DMS153 treated with DMSO at 0.1 percent for 48 hours (cell line): ENCODE results near the gene SLC4A8.
A peak's percentile ranks its signal among the peaks of the same experiment; 100 is the strongest.

Experiments used
- DNase-seq: peaks from one replicate; lab custom pipeline; 2025; ENCODE audit not compliant: unreplicated experiment; lab: John Stamatoyannopoulos, UW

The SLC4A8 gene

DNA sequence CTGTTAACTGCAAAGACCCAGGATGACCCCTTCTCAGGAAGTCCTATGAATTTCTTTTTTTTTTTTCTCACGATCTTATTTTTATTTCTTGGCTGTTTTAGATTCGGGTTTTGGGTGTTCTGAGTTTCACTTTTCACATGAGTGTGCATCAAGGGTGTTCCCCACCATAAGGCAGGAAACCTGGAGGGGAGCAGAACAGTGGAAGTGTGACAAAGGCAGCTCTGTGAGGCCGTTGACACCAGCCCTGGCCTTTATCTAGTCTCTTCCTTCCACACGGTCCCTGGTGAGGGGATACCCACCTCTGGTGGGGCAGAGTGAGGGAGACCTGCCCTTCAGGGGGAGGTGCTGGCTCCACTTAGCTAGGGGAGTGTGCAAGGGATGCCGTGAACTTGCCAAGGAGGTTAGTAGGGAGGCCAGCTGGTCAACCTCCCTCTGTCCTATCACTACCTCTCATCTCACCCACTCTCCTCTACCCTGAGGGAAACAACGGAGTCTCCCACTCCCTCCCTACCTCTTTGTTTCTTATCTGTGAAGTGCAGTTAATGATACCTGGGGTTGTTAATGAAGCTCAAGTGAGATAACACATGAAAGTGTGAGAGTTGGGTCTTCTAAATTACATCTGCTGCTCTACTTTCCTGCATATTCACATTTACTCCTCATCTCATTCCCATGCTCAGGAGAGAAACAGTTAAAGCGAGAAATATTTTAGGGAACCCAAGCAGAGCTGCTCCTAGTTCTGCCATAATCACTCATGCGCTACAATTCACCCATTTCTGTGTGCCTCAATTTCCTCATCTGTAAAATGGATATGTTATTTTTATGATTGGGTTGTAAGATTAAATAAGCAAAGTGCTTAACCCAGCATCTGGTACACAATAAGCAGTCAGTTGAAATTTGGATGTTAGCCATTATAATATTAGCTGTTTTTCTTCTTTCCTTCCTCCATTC is 29.1 kb upstream of the SLC4A8 start:
- DNase-seq = no peak

DNA sequence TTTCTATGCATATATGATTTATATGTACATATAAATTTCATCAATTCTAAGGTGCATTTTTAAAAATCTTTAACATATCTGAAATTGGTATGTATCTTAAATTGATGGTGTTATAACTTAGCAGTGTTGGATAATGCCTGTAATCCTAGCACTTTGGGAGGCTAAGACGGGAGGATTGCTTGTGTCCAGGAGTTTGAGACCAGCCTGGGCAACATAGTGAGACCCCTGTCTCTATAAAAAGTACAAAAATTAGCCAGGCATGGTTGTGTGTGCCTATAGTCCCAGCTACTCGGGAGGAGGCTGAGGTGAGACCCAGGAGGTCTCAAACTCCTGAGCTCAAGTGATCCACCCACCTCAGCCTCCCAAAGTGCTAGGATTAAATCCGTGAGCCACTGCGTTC is 27.0 kb upstream of the SLC4A8 start:
- no peak for DNase-seq

DNA sequence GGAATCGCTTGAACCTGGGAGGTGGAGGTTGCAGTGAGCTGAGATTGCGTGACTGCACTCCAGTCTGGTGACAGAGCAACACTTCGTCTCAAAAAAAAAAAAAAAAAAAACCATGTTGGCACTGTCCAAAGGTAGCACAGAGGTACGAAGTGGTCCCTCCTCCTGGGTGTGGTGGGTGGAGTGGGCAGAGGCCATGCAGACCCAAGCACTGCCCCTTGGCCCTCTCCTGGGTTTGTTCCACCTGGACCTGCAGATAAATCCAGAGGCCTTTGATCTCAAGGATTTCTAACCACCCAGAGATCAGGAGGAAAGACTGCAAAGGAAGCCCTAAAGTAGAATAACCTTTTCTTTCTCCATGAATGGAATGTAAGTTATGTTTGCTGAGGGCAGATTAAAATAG is 24.7 kb upstream of the SLC4A8 start:
- DNase-seq = no peak

DNA sequence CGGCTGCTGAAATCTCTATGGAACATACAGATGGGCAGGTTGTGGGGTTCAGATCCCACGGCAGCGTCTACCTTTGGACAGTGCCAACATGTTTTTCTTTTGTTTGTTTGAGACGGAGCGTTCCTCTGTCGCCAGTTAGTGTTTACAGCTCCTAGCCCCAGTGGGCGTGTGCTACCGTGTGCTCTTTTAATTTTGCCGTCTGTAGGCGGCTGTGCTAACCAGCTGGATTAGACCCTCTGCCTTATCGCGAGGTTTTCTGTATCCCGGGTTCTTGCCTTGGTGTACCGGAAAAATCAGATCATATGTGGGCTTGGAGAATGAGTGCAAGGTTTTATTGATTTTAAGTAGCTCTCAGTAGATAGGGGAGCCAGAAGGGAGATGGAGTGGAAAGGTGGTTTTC is 23.6 kb upstream of the SLC4A8 start:
- DNase-seq = no peak

DNA sequence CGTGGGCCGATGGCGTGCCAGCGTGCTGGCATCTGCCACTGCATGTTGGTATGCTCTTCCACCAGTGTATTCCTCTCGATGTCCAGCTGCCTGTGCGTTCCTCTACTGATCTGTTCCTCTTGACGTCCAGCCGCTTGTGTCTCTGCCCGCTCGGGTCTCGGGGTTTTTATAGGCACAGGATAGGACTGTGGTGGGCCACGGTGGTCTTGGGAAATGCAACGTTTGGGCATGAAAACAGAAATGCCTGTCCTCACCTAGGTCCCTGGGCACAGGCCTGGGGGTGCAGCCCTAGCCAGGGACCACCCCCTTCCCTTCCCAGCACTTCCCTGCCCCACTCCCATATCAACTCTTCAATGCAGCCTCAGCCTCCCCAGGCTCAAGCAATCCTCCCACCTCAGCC is 23.1 kb upstream of the SLC4A8 start:
- no peak for DNase-seq

DNA sequence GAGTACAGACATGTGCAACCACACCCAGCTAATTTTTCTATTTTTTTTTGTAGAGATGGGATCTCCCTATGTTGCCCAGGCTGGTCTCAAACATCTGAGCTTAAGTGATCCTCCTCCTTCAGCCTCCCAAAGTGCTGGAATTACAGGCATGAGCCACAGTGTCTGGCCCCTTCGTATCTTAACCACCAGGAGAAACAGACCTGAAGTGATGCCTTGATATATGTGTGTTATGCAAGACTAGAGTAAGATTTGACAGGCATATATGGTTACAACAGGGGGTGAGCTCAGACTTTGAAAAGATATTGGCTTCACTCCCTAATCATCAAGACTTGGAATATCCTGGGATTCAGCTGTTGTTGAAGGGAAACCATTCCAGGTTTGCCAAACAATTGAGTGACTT is 22.7 kb upstream of the SLC4A8 start:
- no peak for DNase-seq

DNA sequence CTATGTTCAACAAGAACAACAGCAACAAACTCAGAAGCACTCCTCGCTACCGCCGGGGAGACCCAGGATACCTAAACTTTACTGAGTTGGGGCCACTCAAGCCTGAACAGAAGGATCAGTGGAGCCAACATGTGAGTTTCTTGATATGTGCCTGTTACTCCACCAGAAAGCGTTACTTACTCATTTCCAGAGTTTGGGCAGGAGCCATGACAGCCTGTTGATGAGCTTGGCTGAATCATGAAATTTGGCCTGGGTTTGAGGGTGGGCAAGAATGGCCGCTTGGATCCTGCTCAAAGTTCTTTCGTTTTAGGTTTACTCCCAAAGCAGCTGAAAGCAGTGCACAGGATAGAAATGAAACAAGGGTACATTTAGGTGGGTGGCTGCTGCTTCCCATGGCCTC is 21.5 kb upstream of the SLC4A8 start:
- no peak for DNase-seq

DNA sequence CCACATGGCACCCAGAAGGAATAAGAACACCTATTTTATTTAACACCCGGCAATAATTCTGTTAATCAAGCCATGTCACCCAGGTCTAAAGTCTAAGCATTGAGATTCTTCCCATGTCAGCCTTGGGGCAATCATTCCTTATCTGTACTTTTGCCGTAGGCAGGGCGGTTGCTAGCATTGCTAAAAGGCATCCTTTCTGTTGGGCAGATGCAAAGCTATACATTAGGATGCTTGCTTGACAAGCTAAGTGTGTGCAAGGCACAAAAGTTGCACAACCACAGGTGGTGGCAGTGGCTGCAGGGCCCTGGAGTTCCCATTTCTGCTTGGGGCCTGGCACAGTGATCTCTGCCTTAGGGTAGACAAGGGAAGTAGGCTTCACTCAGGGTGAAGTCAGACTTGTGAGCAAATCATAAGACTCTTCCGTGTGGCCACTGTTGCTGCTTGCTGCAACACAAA is 20.9 kb upstream of the SLC4A8 start:
- DNase-seq = no peak

DNA sequence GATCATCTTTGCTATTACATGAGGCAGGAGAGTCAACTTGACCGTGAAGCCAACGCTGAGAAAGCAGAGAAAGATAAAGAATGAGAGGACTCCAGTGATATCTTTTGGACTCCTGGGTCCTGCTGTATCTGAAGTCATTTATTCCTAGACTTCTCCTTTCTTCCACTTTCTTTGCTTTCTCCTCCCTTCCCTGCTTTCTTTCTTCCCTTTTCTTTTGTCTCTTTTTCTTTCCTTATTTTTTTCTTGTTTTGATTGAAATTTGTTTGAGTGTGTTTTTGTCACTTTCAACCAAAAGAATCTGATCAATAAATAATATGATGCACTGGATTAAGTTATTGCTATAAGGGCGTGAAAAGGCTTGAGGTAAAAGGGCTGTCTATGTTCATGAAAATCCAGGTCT is 20.0 kb upstream of the SLC4A8 start:
- no peak for DNase-seq

DNA sequence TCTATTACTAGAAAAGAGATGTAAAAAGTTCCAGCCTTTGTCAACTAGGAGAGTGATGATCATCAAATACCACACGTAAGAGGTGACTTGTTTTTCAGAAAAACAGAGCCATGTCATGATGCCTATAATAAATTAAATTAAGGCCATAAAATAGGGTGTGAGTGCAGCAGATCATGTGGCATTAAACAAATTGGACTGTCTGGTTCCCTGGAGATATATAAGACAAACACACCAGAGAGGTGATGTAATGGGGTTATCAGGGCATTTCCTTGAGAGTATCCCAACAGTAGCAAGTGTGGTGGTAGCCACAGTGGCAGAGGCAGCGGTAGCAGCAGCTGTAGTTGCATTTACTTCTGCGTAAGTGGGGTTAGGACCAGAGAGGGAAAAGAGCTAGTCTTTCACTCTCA is 18.8 kb upstream of the SLC4A8 start:
- peak; percentile 34 for DNase-seq

DNA sequence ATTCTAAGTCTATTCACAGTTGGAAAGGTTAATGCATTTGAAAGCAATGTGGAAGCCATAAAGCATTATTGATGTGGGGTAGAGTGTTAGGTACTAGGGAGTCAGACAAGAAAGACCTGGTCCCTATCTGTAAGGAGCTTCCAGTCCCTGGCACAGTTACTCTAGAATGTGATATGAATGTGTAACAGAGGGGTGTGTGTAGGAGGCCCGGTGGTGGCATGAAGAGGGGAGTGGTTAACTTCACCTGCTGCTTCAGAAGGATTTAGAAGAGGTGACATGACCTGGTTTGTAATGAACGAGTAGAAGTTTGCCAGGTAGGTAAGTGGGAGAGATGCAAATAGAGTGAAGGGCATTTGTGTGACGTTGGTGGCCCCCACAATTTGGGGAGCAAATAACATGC is 18.3 kb upstream of the SLC4A8 start:
- DNase-seq = no peak

DNA sequence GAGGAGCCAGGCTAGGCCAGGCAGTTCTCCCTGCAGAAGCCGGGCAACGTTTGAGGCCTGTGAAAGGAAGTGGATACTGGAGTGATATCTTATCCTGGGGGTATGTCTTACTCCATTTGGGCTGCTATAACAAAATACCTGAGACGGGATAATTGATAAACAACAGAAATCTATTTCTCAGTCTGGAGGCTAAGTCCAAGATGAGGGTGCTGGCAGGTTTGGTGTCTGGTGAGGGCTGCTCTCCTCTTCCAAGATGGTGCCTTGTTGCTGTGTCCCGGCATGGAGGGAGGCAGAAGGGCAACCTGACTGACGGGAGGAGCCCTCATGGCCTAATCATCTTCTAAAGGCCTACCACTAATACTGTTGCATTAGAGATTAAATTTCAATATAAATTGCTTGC is 17.8 kb upstream of the SLC4A8 start:
- DNase-seq = no peak

DNA sequence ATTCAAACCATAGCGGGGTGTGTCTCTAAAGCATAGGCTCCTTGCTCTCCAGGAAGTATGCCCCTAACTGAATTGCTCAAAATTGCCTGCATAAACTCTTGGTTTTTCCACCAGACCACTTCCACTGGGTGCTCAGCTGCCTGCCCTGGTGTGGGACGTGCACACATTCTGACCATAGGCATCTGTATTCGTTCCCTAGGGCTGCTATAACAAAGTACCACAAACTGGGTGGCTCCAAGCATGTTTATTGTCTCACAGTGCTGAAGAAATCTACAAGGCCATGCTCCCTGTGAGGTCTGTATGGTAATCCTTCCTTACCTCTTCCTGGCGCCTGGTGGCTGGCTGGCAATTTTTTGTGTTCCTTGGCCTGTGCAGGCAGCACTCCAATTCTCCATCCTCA is 17.0 kb upstream of the SLC4A8 start:
- no peak for DNase-seq

DNA sequence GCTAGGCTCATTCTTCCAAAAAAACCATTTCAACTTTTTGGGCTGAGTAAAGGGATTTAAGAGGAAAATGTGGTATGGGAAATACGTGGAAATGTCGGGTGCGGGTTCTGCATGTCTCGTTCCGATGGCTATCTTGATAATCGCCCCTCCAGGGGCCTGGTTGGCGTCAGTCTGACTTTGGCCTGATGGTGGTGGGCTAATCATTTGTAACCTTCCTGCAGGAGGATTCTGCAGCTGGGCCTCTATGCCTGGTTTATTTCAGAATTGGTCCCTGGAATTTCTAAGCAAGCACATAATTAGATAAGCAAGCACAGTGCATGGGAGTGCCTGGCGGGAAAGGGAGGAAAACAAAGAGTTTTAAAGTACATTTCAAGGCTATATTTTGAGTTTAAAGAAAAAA is 14.8 kb upstream of the SLC4A8 start:
- no peak for DNase-seq

DNA sequence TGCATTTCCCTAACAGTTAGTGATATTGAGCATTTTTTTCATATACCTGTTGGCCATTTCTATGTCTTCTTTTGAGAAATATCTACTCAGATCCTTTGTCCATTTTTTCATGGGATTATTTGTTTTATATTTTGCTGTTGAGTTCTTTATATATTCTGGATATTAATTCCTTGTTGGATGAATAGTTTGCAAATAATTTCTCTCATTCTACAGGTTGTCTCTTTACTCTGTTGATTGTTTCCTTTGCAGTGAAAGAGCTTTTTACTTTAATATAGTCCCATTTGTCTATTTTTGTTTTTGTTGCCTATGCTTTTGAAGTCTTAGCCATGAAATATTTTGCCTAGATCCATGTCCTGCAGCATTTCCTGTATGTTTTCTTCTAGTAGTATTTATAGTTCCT is 11.5 kb upstream of the SLC4A8 start:
- no peak for DNase-seq

DNA sequence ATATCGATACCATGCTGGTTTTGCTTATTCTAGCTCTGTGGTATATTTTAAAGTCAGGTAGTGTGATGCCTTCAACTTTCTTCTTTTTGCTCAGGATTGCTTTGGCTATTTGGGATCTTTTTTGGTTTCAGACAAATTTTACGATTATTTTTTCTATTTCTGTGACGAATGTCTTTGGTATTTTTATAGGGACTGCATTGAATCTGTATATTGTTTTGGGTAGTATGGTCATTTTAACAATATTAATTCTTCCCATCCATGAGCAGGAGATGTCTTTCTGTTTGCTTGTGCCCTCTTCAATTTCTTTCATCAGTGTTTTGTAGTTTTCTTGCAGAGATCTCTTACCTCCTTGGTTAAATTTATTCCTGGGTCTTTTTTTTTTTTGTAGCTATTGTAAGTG is 10.8 kb upstream of the SLC4A8 start:
- DNase-seq = no peak

DNA sequence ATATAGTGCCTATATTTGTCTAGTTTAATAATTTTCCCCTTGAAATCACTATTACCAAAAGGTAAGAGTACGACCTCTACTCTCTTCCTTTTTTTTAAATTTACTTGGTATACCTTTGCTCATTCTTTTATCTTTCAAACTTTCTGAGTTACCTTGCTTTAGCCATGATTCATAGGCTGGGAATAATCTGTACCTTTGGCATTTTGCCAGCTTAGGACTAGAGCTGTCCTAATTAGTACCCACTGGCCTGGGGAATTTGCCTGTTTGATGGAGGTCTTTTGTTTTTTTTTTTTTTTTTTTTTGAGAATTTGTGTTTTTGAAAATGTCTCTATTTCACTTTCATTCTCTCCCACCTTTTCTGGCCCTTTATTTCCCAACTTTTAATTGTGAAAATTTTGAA is 8.7 kb upstream of the SLC4A8 start:
- DNase-seq = no peak

DNA sequence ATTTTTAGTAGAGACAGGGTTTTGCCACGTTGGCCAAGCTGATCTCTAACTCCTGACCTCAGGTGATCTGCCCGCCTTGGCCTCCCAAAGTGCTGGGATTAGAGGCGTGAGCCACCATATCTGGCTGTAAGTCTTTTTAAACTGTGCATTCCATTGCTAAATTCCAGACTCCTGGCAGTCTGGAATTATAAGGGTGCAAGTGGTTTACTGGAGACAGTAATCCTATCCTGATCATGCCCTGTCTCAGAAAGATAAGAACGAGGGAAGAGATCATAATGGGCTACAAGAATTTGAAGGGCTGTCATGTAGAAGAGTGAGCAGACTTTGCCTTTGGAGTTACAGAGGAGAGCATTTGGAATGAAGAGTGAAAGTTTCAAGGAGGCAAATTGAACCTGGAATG is 6.8 kb upstream of the SLC4A8 start:
- DNase-seq = no peak

DNA sequence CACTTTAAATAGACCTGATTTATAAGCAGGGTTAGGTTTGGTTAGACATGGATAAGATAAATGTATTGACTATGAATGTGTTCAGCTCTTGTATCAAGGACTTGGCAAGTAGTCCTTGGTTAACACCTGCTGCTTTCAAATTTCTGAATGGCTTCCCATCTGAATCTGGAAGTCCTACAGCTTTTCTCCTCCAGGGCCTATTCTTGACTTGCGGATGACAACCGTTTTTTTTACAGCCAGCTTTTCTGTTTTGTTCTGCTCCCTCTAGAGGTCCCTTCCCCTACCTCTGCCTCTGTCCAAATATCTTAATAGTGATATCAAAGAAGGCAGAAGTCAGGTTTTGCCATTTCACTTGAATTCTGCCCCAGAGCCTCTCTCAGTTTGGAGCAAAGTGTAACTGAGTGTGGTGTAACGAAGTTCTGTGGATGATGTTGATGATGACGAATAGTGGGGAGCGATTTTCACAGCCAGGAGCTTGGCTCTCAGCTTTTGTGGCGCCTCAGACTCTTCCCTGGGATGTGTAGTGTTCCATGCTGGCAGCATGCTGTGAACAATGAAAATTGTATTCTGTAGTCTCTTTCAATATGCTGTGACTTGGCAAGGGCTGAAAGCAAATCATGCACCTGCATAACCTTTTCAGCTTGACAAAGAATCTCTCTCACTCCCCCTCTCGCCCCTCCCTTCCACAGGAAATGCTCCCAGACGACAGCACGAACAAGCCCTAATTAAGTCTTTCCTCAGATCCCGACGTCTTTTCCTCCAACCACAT is 5.0 kb upstream of the SLC4A8 start:
- peak; percentile 72 for DNase-seq

DNA sequence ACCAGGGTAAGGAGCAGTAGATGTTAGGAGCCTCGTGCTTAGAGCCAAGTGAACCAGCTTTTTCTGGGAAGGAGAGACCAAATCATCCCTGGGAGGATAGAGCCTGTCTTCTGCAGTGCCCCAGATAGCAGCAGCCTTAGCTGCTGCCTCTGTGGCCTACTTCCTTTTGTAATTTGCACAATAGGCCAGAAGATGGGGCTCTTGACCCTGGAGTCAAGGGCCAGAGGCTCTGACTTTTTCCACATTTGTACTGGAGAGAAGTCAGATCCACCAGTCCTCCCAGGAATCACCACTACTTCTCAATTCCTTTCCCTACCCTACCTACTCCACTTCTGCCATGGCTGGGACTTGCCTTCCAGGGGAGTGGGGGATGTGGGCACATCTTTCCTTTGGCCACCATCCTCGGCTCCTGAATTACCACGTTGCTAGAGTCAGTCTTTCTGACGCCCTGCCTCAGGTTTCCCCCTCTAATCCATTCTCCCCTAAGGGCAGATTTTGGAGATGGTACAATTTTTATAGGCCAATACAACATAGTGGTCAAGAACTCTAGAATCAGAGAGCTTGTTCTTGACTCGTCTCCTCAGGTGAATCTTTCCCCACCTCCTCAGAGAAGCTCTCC is 3.3 kb upstream of the SLC4A8 start:
- peak; percentile 35 for DNase-seq

DNA sequence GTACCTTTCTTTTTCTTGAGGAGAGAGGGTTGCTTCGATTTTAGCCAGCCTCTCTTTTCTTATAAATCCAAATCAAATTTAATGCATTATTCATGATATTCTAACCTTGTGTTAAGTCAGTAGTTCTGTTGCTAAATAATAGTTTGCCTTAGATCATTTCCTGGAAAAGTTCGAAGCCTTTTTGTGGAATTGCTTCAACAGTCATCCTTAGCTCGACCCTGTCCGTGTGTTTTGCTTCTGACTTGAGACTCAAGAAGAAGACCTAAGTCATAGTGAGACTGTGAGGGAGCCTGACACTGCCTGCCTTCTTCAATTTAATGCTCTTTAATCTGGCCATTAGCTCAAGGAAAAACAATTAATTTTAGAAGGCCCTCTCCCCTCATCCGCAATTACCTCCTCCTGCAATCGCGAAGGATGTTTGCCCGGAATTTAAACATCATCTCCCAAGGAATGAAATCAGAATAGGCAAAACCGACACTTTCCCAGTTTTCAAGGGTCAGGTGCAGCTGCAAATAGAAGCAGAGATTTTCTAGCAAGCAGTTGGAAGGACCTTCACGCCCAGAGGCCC is 453 bp upstream of the SLC4A8 start:
- DNase-seq = no peak

DNA sequence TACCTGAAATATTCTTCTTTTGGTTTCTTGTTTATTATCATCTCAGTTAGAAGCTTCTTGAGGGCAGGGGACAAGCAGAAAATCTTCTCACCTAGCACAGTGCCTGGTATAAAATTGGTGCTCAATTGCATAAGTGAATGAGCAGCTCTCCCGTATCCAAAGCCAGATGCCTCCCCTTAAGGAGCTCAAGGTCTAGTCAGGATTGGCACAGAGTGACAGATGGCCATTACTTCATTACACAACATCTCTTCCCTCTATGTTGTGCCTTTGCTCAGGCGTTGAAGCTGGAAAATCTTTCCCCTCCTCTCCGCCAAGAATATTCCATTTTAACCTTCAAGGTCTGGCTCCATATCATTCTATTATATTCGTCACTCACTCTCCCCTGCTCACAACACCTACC is 3.6 kb downstream of the SLC4A8 start:
- DNase-seq = no peak
